K562 (cell line): Measurements from ENCODE around the gene DHX35. TPM values are rescaled to one million over a fixed set of nuclear protein-coding genes. Genes with fewer than 3 reads are reported as not detected.

ENCODE experiments used
- ETS2 ChIP-seq: IDR thresholded peaks from 2 replicates; pipeline ENCODE4 v1.6.1; 2016; ENCODE audit warnings: borderline replicate concordance, missing genetic modification characterization, mild to moderate bottlenecking, moderate library complexity, missing compliant biosample characterization; ENCODE audit not compliant: poor library complexity, severe bottlenecking
- FOSL1 ChIP-seq: fragments of 200-800 bp; sonication (Bioruptor generic); conservative IDR thresholded peaks from 2 replicates; pipeline ENCODE4 v1.6.1; 2016; ENCODE audit warnings: missing genetic modification characterization, missing compliant biosample characterization
- FOXA3 ChIP-seq, 2 experiments: fragments of 450-650 bp in 1 of 2; sonication (generic) in 1 of 2; formaldehyde crosslinking; IDR thresholded peaks in 1 of 2; conservative IDR thresholded peaks in 1 of 2; 2 replicates each; pipeline versions ENCODE4 v1.4.0 to v1.8.0; 2020 to 2022; ENCODE audit warnings: mild to moderate bottlenecking in 2 of 2, missing genetic modification reagents in 1 of 2
- HNRNPL ChIP-seq: fragments of 200-400 bp; formaldehyde crosslinking; IDR thresholded peaks from 2 replicates; pipeline ENCODE4 v1.6.1; 2017; ENCODE audit warnings: low read depth, mild to moderate bottlenecking, low read length
- TGIF2 ChIP-seq: sonication (generic); formaldehyde crosslinking; IDR thresholded peaks from 2 replicates; pipeline ENCODE4 v1.8.1; 2022; ENCODE audit warnings: mild to moderate bottlenecking, missing genetic modification reagents, moderate library complexity
- U2AF1 ChIP-seq: fragments of 200-400 bp; formaldehyde crosslinking; optimal IDR thresholded peaks from 2 replicates; pipeline ENCODE3; 2017; ENCODE audit warnings: mild to moderate bottlenecking, low read depth, low read length, moderate library complexity
- ZNF609 ChIP-seq: sonication (generic); formaldehyde crosslinking; IDR thresholded peaks from 2 replicates; pipeline ENCODE4 v1.8.1; 2023; ENCODE audit warnings: missing genetic modification reagents, mild to moderate bottlenecking, borderline replicate concordance
- polyA plus RNA-seq, 8 experiments: library from polyadenylated mRNA; depleted of rRNA in 4 of 8; stranded (reverse) in 5 of 8; unstranded in 3 of 8; fragments of >200 nt; fragmentation: Nextera tagmentation in 2 of 8; fragmentation: Illumina TruSeq in 1 of 8; extraction: Ambion mirVana in 2 of 8; extraction: Trizol in 1 of 8; gene quantifications; 2 replicates each; pipeline versions ENCODE4 v1.2.1 to v1.2.3, GENCODE V29; 2011 to 2014; ENCODE audit warnings: inconsistent platforms in 1 of 8, missing spikeins in 1 of 8
- total RNA-seq, 7 experiments: library from RNA; depleted of rRNA in 6 of 7; stranded (reverse); fragments of >200 nt in 6 of 7; fragmentation: Illumina TruSeq in 2 of 7; extraction: Trizol in 2 of 7; gene quantifications; 2 replicates each; pipeline versions ENCODE4 v1.2.1 to v1.2.3, GENCODE V29; 2011 to 2021; ENCODE audit warnings: low replicate concordance in 1 of 7
- TF ChIP-seq, protein P1 (sequence below): sonication (generic); formaldehyde crosslinking; IDR thresholded peaks from 2 replicates; pipeline ENCODE4 v1.8.0; 2022; ENCODE audit warnings: mild to moderate bottlenecking, missing genetic modification reagents
- TF ChIP-seq, protein P2 (sequence below), 2 experiments: IDR thresholded peaks in 1 of 2; conservative IDR thresholded peaks in 1 of 2; 2 replicates each; pipeline ENCODE4 v1.6.1; 2016; ENCODE audit warnings: low read depth in 2 of 2, mild to moderate bottlenecking in 1 of 2, missing compliant biosample characterization in 1 of 2, missing genetic modification characterization in 1 of 2, moderate library complexity in 1 of 2
- TF ChIP-seq, protein P3 (sequence below): sonication (generic); formaldehyde crosslinking; IDR thresholded peaks from 2 replicates; pipeline ENCODE4 v1.8.0; 2022; ENCODE audit warnings: mild to moderate bottlenecking, missing genetic modification reagents

The DHX35 gene
- total and polyA plus RNA-seq, 9 of the 15 experiments (the other 6 are each of a cell fraction or from before 2014, with no cell fraction given): 6.5 to 25.6 (median 16.9) TPM

- no peak for TF ChIP-seq FOXA3 (CRISPR knock-in tag; conservative IDR thresholded peaks at IDR 0.05 in 1 of 2, IDR thresholded peaks at IDR 0.05 in 1 of 2)
- TF ChIP-seq, protein P1, sequence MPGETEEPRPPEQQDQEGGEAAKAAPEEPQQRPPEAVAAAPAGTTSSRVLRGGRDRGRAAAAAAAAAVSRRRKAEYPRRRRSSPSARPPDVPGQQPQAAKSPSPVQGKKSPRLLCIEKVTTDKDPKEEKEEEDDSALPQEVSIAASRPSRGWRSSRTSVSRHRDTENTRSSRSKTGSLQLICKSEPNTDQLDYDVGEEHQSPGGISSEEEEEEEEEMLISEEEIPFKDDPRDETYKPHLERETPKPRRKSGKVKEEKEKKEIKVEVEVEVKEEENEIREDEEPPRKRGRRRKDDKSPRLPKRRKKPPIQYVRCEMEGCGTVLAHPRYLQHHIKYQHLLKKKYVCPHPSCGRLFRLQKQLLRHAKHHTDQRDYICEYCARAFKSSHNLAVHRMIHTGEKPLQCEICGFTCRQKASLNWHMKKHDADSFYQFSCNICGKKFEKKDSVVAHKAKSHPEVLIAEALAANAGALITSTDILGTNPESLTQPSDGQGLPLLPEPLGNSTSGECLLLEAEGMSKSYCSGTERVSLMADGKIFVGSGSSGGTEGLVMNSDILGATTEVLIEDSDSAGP (CRISPR knock-in tag): no peak
- peak; percentile 82 for TF ChIP-seq U2AF1
- no peak for TF ChIP-seq ZNF609
- TF ChIP-seq, protein P2, sequence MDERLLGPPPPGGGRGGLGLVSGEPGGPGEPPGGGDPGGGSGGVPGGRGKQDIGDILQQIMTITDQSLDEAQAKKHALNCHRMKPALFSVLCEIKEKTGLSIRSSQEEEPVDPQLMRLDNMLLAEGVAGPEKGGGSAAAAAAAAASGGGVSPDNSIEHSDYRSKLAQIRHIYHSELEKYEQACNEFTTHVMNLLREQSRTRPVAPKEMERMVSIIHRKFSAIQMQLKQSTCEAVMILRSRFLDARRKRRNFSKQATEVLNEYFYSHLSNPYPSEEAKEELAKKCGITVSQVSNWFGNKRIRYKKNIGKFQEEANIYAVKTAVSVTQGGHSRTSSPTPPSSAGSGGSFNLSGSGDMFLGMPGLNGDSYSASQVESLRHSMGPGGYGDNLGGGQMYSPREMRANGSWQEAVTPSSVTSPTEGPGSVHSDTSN (CRISPR knock-in tag; IDR thresholded peaks at IDR 0.05; ENCODE audit: low read depth): no peak
- TF ChIP-seq, protein P2 (tag; conservative IDR thresholded peaks at IDR 0.05; ENCODE audit: low read depth): no peak
- TF ChIP-seq FOSL1 (tag): no peak
- peak; percentile 80 for TF ChIP-seq HNRNPL
- TF ChIP-seq, protein P3, sequence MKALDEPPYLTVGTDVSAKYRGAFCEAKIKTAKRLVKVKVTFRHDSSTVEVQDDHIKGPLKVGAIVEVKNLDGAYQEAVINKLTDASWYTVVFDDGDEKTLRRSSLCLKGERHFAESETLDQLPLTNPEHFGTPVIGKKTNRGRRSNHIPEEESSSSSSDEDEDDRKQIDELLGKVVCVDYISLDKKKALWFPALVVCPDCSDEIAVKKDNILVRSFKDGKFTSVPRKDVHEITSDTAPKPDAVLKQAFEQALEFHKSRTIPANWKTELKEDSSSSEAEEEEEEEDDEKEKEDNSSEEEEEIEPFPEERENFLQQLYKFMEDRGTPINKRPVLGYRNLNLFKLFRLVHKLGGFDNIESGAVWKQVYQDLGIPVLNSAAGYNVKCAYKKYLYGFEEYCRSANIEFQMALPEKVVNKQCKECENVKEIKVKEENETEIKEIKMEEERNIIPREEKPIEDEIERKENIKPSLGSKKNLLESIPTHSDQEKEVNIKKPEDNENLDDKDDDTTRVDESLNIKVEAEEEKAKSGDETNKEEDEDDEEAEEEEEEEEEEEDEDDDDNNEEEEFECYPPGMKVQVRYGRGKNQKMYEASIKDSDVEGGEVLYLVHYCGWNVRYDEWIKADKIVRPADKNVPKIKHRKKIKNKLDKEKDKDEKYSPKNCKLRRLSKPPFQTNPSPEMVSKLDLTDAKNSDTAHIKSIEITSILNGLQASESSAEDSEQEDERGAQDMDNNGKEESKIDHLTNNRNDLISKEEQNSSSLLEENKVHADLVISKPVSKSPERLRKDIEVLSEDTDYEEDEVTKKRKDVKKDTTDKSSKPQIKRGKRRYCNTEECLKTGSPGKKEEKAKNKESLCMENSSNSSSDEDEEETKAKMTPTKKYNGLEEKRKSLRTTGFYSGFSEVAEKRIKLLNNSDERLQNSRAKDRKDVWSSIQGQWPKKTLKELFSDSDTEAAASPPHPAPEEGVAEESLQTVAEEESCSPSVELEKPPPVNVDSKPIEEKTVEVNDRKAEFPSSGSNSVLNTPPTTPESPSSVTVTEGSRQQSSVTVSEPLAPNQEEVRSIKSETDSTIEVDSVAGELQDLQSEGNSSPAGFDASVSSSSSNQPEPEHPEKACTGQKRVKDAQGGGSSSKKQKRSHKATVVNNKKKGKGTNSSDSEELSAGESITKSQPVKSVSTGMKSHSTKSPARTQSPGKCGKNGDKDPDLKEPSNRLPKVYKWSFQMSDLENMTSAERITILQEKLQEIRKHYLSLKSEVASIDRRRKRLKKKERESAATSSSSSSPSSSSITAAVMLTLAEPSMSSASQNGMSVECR (CRISPR knock-in tag): 0 out of 2 replicates have a peak, but pooled peaks have one; percentile 59
- no peak for TF ChIP-seq ETS2 (tag)
- TF ChIP-seq TGIF2 (CRISPR knock-in tag): no peak
Measured at GRCh38 chr20:39049684-39050554, 87.8 kb downstream of the DHX35 start (continued).
